SJSA1 (cell line): Measurements from ENCODE around the gene ATP6V0A4. TPM values are rescaled to one million over a fixed set of nuclear protein-coding genes. Genes with fewer than 3 reads are reported as not detected.
"Not testable (repeated sequence)": the region's sequence is repeated elsewhere in the genome, so short reads cannot be mapped to it uniquely, and the experiment has no call there.

Experiments
- DNase-seq, 2 experiments: peaks; one replicate each; pipeline ENCODE4 v3.0.0-alpha.2; 2015 to 2020; ENCODE audit warnings: low spot score in 2 of 2, low read depth in 1 of 2
- H3K27ac ChIP-seq: fragments of 250-450 bp; sonication (Bioruptor Pico); 2 replicates; pipeline ENCODE4 v1.5.1; 2020; ENCODE audit warnings: mild to moderate bottlenecking, moderate library complexity
- H3K27me3 ChIP-seq: fragments of 250-450 bp; sonication (Bioruptor Pico); replicated peaks from 2 replicates; pipeline ENCODE4 v1.5.1; 2020; ENCODE audit warnings: mild to moderate bottlenecking, moderate library complexity
- H3K36me3 ChIP-seq: fragments of 250-450 bp; sonication (Bioruptor Pico); 2 replicates; pipeline ENCODE4 v1.5.1; 2020; ENCODE audit warnings: mild to moderate bottlenecking
- H3K4me1 ChIP-seq: fragments of 250-450 bp; sonication (Bioruptor Pico); replicated peaks from 2 replicates; pipeline ENCODE4 v1.6.1; 2021; ENCODE audit warnings: mild to moderate bottlenecking
- H3K4me3 ChIP-seq: fragments of 250-450 bp; sonication (Bioruptor Pico); 2 replicates; pipeline ENCODE4 v1.5.1; 2020; ENCODE audit warnings: mild to moderate bottlenecking
- H3K9me3 ChIP-seq: fragments of 250-450 bp; sonication (Bioruptor Pico); replicated peaks from 2 replicates; pipeline ENCODE4 v1.5.1; 2020; ENCODE audit warnings: mild to moderate bottlenecking
- total RNA-seq: library from RNA; depleted of rRNA; stranded (reverse); fragments of >200 nt; shearing (Covaris generic); gene quantifications from 2 replicates; pipeline ENCODE4 v1.2.3, GENCODE V29; 2014

The ATP6V0A4 gene
- total RNA-seq, 1 experiment from 2014 or later = 0.21 TPM

GRCh38 chr7:138753150-138753518, 44.9 kb downstream of the ATP6V0A4 start:
- Histone ChIP-seq H3K4me1 (no peaks in the 10 kb centered on the region), H3K27ac (no peak overlapping the region), H3K27me3 (no peaks in the 10 kb centered on the region), H3K9me3 (no peaks in the 10 kb centered on the region), H3K4me3 (no peak overlapping the region), H3K36me3 (no peaks in the 10 kb centered on the region)
- DNase-seq = no peak

- no peak overlapping the region for H3K4me3 ChIP-seq
- H3K36me3 ChIP-seq = no peaks in the 10 kb centered on the region
- no peaks in the 10 kb centered on the region for H3K4me1 ChIP-seq
- H3K27ac ChIP-seq = no peak overlapping the region
- no peaks in the 10 kb centered on the region for H3K9me3 ChIP-seq
- no peak for DNase-seq
- H3K27me3 ChIP-seq = no peaks in the 10 kb centered on the region
These were observed 45.4 kb downstream of the ATP6V0A4 start for GRCh38 chr7:138752518-138753149.

GRCh38 chr7:138750901-138751464, 47.0 kb downstream of the ATP6V0A4 start:
- Histone ChIP-seq H3K9me3 (no peaks in the 10 kb centered on the region), H3K36me3 (no peaks in the 10 kb centered on the region), H3K4me1 (no peaks in the 10 kb centered on the region), H3K4me3 (no peak overlapping the region), H3K27me3 (no peaks in the 10 kb centered on the region), H3K27ac (no peak overlapping the region)
- DNase-seq = no peak

DNA sequence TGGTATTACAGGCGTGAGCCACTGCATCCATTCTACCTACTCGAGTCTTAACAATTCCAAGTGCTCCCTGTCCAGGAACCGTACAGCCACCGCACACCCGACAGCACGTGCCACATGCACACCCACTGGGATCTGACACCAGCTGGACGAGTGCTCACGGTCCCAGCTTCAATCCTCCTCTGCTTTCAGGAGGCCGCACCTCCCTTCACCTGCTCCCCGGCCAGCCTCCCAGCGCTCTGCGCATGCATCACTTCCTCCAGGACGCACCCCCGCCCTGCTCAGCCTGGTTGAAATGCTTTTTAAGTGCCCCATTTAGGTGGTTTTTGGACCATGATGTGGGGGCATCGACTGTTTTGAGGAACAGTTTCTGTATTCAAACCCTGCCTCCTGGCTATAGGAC, 47.5 kb downstream of the ATP6V0A4 start:
- H3K4me3 ChIP-seq = no peak overlapping the region
- DNase-seq = no peak
- H3K27ac ChIP-seq = no peak overlapping the region
- no peaks in the 10 kb centered on the region for H3K9me3 ChIP-seq
- H3K36me3 ChIP-seq = no peaks in the 10 kb centered on the region
- no peaks in the 10 kb centered on the region for H3K4me1 ChIP-seq
- H3K27me3 ChIP-seq = no peaks in the 10 kb centered on the region

- H3K4me1 ChIP-seq = no peaks in the 10 kb centered on the region
- no peaks in the 10 kb centered on the region for H3K27me3 ChIP-seq
- H3K9me3 ChIP-seq = no peaks in the 10 kb centered on the region; the same call in 1 of the 2 replicates
- no peak overlapping the region for H3K4me3 ChIP-seq
- no peak for DNase-seq
- H3K27ac ChIP-seq = no peak overlapping the region
- H3K36me3 ChIP-seq = no peaks in the 10 kb centered on the region
These were observed 48.0 kb downstream of the ATP6V0A4 start for GRCh38 chr7:138749960-138750359.

- H3K4me3 ChIP-seq = no peak overlapping the region
- no peak for DNase-seq
These were observed 49.3 kb downstream of the ATP6V0A4 start for GRCh38 chr7:138748666-138749065.

GRCh38 chr7:138746073-138746472, 51.9 kb downstream of the ATP6V0A4 start:
- no peaks in the 10 kb centered on the region for H3K27me3 ChIP-seq
- no peak overlapping the region for H3K4me3 ChIP-seq
- no peaks in the 10 kb centered on the region for H3K36me3 ChIP-seq
- H3K27ac ChIP-seq = no peak overlapping the region
- DNase-seq = no peak
- H3K9me3 ChIP-seq = no peaks in the 10 kb centered on the region; the same call in 1 of the 2 replicates
- no peaks in the 10 kb centered on the region for H3K4me1 ChIP-seq

More at GRCh38 chr7:138748666-138749065, 49.3 kb downstream of the ATP6V0A4 start:
- no peaks in the 10 kb centered on the region for H3K27me3 ChIP-seq
- H3K36me3 ChIP-seq = no peaks in the 10 kb centered on the region
- no peak overlapping the region for H3K27ac ChIP-seq
- no peaks in the 10 kb centered on the region for H3K4me1 ChIP-seq
- H3K9me3 ChIP-seq = no peaks in the 10 kb centered on the region; the same call in 1 of the 2 replicates

DNA sequence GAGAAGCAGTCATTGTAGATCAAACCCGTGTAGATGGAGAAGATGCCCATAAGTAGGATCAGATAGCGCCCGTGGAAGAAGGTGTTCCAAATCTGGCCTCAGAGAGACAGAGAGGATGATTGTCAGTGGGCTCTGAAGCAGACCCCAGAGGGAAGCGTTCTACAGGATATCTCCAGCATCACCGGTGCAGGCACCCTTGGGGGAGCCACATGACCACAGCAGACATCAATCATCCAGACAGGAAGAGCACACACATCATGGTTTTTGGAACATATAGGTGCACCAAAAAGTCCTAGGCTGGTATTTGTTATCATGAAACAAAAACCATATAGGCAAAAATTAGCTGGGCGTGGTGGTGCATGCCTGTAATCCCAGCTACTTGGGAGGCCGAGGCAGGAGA, 52.8 kb downstream of the ATP6V0A4 start:
- Histone ChIP-seq H3K27me3 (no peaks in the 10 kb centered on the region), H3K4me1 (no peaks in the 10 kb centered on the region), H3K27ac (no peak overlapping the region), H3K9me3 (no peaks in the 10 kb centered on the region; the same call in 1 of the 2 replicates), H3K36me3 (no peaks in the 10 kb centered on the region), H3K4me3 (no peak overlapping the region)
- DNase-seq = no peak

GRCh38 chr7:138741453-138741735, 56.6 kb downstream of the ATP6V0A4 start:
- H3K27ac ChIP-seq = no peak overlapping the region
- no peaks in the 10 kb centered on the region; the same call in 1 of the 2 replicates for H3K9me3 ChIP-seq
- H3K36me3 ChIP-seq = no peaks in the 10 kb centered on the region

GRCh38 chr7:138739859-138740258, 58.1 kb downstream of the ATP6V0A4 start:
- H3K4me3 ChIP-seq = no peak overlapping the region
- no peaks in the 10 kb centered on the region for H3K36me3 ChIP-seq
- H3K27ac ChIP-seq = no peak overlapping the region
- no peaks in the 10 kb centered on the region for H3K27me3 ChIP-seq
- no peaks in the 10 kb centered on the region for H3K4me1 ChIP-seq
- no peaks in the 10 kb centered on the region; the same call in 1 of the 2 replicates for H3K9me3 ChIP-seq
- DNase-seq = no peak

More at GRCh38 chr7:138741453-138741735, 56.6 kb downstream of the ATP6V0A4 start:
- no peak for DNase-seq
- Histone ChIP-seq H3K27me3 (no peaks in the 10 kb centered on the region), H3K4me3 (no peak overlapping the region), H3K4me1 (no peaks in the 10 kb centered on the region)

DNA sequence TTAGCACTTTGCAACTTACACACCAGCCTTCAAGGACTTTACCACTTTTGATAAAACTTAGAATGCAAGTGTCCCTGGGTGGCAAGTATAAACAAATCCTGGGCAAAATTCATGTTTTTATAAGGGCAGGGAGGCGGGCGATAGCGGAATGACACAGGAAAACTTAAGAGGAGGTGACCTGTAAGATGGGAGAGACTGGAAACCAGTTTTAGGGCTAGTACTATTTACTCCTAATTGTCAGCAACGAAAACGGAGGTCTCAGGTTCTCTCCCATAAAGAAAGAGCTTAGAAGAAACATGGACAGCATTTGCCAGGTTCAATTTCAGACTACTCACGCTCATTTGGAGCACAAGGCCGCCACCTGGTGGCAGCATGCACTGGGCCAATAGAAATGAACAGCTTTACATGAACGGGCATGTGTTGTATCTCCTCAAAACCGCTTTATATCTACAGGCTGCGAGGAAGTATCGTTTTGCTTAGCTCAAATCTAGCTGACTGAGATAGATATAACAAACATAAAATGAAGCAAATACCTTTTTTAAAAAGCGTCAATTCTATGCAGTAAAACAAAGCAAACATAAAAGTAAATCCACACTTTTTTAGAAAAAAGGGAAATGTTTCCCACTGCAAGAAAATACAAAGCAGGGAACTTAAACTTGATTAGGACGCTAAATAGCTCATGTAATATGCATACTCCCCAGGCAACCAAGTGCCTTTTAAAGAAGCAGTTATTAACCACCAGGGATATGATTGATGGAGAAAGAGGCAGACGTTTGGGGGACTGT, 59.3 kb downstream of the ATP6V0A4 start:
- peak; percentile 58 to 59 for DNase-seq
- Histone ChIP-seq H3K36me3 (no peaks in the 10 kb centered on the region), H3K4me1 (no peaks in the 10 kb centered on the region), H3K27me3 (no peaks in the 10 kb centered on the region), H3K27ac (no peak overlapping the region), H3K4me3 (no peak overlapping the region), H3K9me3 (no peaks in the 10 kb centered on the region)

GRCh38 chr7:138738114-138738513, 59.9 kb downstream of the ATP6V0A4 start:
- H3K9me3 ChIP-seq = no peaks in the 10 kb centered on the region
- H3K4me1 ChIP-seq = no peaks in the 10 kb centered on the region
- no peaks in the 10 kb centered on the region for H3K36me3 ChIP-seq
- no peak overlapping the region for H3K4me3 ChIP-seq
- no peak for DNase-seq
- no peaks in the 10 kb centered on the region for H3K27me3 ChIP-seq
- H3K27ac ChIP-seq = no peak overlapping the region

DNA sequence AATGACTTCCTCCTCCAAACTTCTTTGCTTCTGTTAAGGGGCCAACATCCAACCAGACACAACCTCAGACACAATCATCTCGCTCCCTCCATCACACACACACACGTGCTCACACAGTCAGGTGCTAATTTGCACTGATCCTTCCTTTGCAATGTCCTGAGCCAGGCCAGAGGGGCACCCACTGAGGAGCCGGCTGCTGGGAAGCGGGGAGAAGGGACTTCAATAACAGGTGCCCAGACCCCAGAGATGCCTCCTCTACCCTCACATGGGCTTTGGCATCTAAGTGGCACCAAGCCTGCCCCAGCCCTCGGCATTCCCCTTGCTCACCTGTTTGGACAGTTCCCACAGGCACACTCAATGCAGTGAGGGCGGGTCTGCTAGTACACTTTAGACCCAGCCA, 62.6 kb downstream of the ATP6V0A4 start:
- no peak for DNase-seq
- no peaks in the 10 kb centered on the region for H3K36me3 ChIP-seq
- no peaks in the 10 kb centered on the region for H3K9me3 ChIP-seq
- no peak overlapping the region for H3K4me3 ChIP-seq
- H3K27me3 ChIP-seq = no peaks in the 10 kb centered on the region
- H3K27ac ChIP-seq = no peak overlapping the region
- no peaks in the 10 kb centered on the region for H3K4me1 ChIP-seq

DNA sequence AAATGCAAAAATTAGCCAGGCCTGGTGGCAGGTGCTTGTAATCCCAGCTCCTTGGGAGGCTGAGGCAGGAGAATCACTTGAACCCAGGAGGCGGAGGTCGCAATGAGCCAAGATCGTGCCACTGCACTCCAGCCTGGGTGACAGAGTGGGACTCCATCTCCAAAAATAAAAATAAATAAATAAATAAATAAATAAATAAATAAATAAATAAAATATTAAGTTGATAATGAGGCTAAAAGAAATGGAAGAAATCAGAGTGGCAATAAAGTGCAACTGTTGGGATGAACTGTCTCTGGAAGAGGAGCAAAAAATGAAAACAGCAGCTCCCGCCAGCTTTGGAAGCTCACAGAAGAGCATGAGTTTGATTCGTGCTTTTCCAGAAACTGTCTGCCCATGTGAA, 66.3 kb downstream of the ATP6V0A4 start:
- H3K36me3 ChIP-seq, H3K27ac ChIP-seq, H3K27me3 ChIP-seq, H3K9me3 ChIP-seq, H3K4me3 ChIP-seq, DNase-seq, H3K4me1 ChIP-seq: not testable (repeated sequence)
